Upper lobe of left lung (tissue), 6 donors: ENCODE results near the gene DIAPH3. TPM values are rescaled to one million over a fixed set of nuclear protein-coding genes. Genes with fewer than 3 reads are reported as not detected.

Experiments
- ATAC-seq, 2 donors: fragments of 200-7000 bp; cut with Tn5 transposase; one replicate each; pipeline ENCODE4 v1.9.1; 2022; ENCODE audit warnings: mild to moderate bottlenecking in 2 of 2, moderate library complexity in 2 of 2; ENCODE audit not compliant: low FRiP score in 2 of 2
- DNase-seq, 2 donors: peaks; one replicate each; pipeline ENCODE4 v3.0.0-alpha.2; 2019 to 2020
- H3K27ac ChIP-seq, 4 donors: fragments of 200-600 bp; sonication (generic); one replicate each; pipeline ENCODE4 v1.5.1; 2016 to 2019
- H3K27me3 ChIP-seq, 4 donors: fragments of 200-600 bp; sonication (generic); one replicate each; pipeline ENCODE4 v1.5.1; 2017 to 2019
- H3K36me3 ChIP-seq, 4 donors: fragments of 200-600 bp; sonication (generic); one replicate each; pipeline ENCODE4 v1.5.1; 2016 to 2019
- H3K4me1 ChIP-seq, 4 donors: fragments of 200-600 bp; sonication (generic); one replicate each; pipeline ENCODE4 v1.5.1; 2018 to 2019
- H3K4me3 ChIP-seq, 4 donors: fragments of 200-600 bp; sonication (generic); one replicate each; pipeline ENCODE4 v1.5.1; 2017 to 2019; ENCODE audit warnings: mild to moderate bottlenecking in 2 of 4, moderate library complexity in 1 of 4
- H3K9me3 ChIP-seq, 4 donors: fragments of 200-600 bp; sonication (generic); one replicate each; pipeline ENCODE4 v1.5.1; 2018 to 2019
- EP300 ChIP-seq, 4 donors: sonication (generic); formaldehyde crosslinking; IDR thresholded peaks; one replicate each; pipeline ENCODE4 v1.5.1; 2017; ENCODE audit warnings: antibody characterized with exemption in 4 of 4, control low read depth in 2 of 4
- POLR2A ChIP-seq, 4 donors: fragments of 450-650 bp; IDR thresholded peaks; one replicate each; pipeline ENCODE4 v1.5.1; 2016 to 2017; ENCODE audit warnings: antibody characterized with exemption in 4 of 4, mild to moderate bottlenecking in 2 of 4
- POLR2AphosphoS5 ChIP-seq, 2 donors: sonication (generic); formaldehyde crosslinking; IDR thresholded peaks; one replicate each; pipeline ENCODE4 v1.5.1; 2017; ENCODE audit warnings: antibody characterized with exemption in 2 of 2
- WGBS, 2 donors: methylation state at CpG; one replicate each; pipeline ENCODE4 v1.1.5; 2017 to 2018; 5-methylcytosine and 5-hydroxymethylcytosine counted together
- total RNA-seq, 6 donors: library from RNA; depleted of rRNA in 4 of 6; stranded (reverse); fragments of >200 nt in 4 of 6; gene quantifications; one replicate each; pipeline versions ENCODE4 v1.1.0 to v1.2.1, GENCODE V29; 2016 to 2021
- TF ChIP-seq, protein P1 (sequence below), 6 experiments: fragments of 450-650 bp in 4 of 6; fragments of 200-600 bp in 2 of 6; sonication (generic) in 2 of 6; IDR thresholded peaks; one replicate each; pipeline ENCODE4 v1.5.1; 2016 to 2019; ENCODE audit warnings: antibody characterized with exemption in 6 of 6
- donor health status: DM: no; HTN: no; CAD: no; lungs with moderate emphysema.
- donor health status: DM: no; HTN: yes; CAD: no; lungs with severe emphysema.

Gene DIAPH3
- total RNA-seq, 6 donors from 2014 or later = 2.8 to 6.3 (median 5.4) TPM

GRCh38 chr13:60175571-60175970 lies 11.8 kb upstream of the DIAPH3 start:
- H3K27me3 ChIP-seq = no peaks in the 10 kb centered on the region

DNA sequence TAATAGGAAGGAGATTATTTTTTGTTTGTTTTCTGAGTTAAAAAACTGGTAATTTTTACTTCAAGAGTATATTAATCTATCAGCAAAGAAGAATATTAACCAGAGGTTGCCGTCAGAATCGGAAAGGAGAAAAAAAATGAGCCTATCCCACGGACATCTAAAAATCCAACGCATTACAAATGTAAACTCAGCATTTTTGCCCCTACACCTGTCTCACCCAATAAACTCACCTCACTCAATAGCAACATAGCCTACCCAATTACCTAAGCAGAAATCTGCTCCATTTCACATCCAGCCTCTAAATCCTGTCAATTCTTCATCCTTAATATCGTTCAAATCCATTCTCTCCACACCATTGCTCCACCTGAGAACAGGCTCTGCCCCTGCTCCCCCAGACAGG lies 10.4 kb upstream of the DIAPH3 start:
- TF ChIP-seq POLR2A (IDR thresholded peaks at IDR 0.05) (no peak), EP300 (IDR thresholded peaks at IDR 0.05) (no peak), POLR2AphosphoS5 (IDR thresholded peaks at IDR 0.05) (no peak)
- TF ChIP-seq, protein P1, sequence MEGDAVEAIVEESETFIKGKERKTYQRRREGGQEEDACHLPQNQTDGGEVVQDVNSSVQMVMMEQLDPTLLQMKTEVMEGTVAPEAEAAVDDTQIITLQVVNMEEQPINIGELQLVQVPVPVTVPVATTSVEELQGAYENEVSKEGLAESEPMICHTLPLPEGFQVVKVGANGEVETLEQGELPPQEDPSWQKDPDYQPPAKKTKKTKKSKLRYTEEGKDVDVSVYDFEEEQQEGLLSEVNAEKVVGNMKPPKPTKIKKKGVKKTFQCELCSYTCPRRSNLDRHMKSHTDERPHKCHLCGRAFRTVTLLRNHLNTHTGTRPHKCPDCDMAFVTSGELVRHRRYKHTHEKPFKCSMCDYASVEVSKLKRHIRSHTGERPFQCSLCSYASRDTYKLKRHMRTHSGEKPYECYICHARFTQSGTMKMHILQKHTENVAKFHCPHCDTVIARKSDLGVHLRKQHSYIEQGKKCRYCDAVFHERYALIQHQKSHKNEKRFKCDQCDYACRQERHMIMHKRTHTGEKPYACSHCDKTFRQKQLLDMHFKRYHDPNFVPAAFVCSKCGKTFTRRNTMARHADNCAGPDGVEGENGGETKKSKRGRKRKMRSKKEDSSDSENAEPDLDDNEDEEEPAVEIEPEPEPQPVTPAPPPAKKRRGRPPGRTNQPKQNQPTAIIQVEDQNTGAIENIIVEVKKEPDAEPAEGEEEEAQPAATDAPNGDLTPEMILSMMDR (IDR thresholded peaks at IDR 0.05) = no peak
- H3K27me3 ChIP-seq = no peaks in the 10 kb centered on the region
- H3K4me3 ChIP-seq = no peak overlapping the region
- H3K36me3 ChIP-seq = no peaks in the 10 kb centered on the region
- 83 to 86% methylated on average over 5 of the region's 5 CpGs for WGBS, 2 donors
- DNase-seq = no peak
- ATAC-seq = no peak
- H3K27ac ChIP-seq = no peak overlapping the region
- no peaks in the 10 kb centered on the region for H3K9me3 ChIP-seq
- H3K4me1 ChIP-seq = no peaks in the 10 kb centered on the region

More at GRCh38 chr13:60175571-60175970, 11.8 kb upstream of the DIAPH3 start:
- WGBS, 2 donors = 71 to 72% methylated on average over 5 of the region's 5 CpGs
- Histone ChIP-seq H3K27ac (no peak overlapping the region), H3K4me3 (no peak overlapping the region), H3K4me1 (no peaks in the 10 kb centered on the region), H3K36me3 (no peaks in the 10 kb centered on the region), H3K9me3 (no peaks in the 10 kb centered on the region)
- DNase-seq (no peak), ATAC-seq (no peak)
- TF ChIP-seq, protein P1 (IDR thresholded peaks at IDR 0.05) = no peak
- TF ChIP-seq POLR2A (IDR thresholded peaks at IDR 0.05) = no peak
- TF ChIP-seq POLR2AphosphoS5 (IDR thresholded peaks at IDR 0.05) = no peak
- TF ChIP-seq EP300 (IDR thresholded peaks at IDR 0.05) = no peak

DNA sequence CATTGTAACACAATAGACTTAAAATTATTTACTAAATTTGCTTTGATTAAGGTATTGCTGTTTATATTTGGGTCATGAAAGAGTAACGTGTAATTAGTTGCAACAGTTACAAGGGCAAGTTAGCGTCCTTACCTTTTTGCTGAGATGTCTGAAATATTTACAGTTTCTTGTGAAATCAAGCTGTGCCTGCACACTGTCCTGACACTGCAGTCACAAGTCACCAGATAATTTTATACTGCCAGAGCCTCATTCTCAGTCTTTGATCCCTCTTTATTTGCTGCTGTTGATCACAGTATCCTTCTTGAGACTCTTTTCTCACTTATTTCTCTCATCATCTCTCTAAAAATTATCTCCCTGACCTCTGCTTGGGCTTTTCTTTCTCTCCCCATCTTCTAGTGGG lies 8.4 kb upstream of the DIAPH3 start:
- Histone ChIP-seq H3K27ac (no peak overlapping the region), H3K9me3 (no peaks in the 10 kb centered on the region), H3K27me3 (no peaks in the 10 kb centered on the region), H3K36me3 (no peaks in the 10 kb centered on the region), H3K4me1 (no peaks in the 10 kb centered on the region), H3K4me3 (no peak overlapping the region)
- WGBS, 2 donors = 64 to 66% methylated on average over 2 of the region's 2 CpGs
- no peak for DNase-seq
- TF ChIP-seq, protein P1 (IDR thresholded peaks at IDR 0.05) = no peak
- TF ChIP-seq EP300 (IDR thresholded peaks at IDR 0.05) = no peak
- TF ChIP-seq POLR2A (IDR thresholded peaks at IDR 0.05) = no peak
- no peak for TF ChIP-seq POLR2AphosphoS5 (IDR thresholded peaks at IDR 0.05)
- no peak for ATAC-seq

- Histone ChIP-seq H3K4me3 (no peak overlapping the region), H3K36me3 (no peaks in the 10 kb centered on the region), H3K27ac (no peak overlapping the region), H3K27me3 (no peaks in the 10 kb centered on the region), H3K4me1 (peaks cover 0 to 4% (median 2%) of the 10 kb centered on the region in 4 donors), H3K9me3 (no peaks in the 10 kb centered on the region)
- DNase-seq = no peak
- ATAC-seq = no peak
- TF ChIP-seq POLR2AphosphoS5 (IDR thresholded peaks at IDR 0.05) (no peak), POLR2A (IDR thresholded peaks at IDR 0.05) (no peak), EP300 (IDR thresholded peaks at IDR 0.05) (no peak)
- TF ChIP-seq, protein P1 (IDR thresholded peaks at IDR 0.05) = no peak
- WGBS, 2 donors = 79 to 84% methylated on average over 3 of the region's 3 CpGs
Measured at GRCh38 chr13:60170414-60170813, 6.7 kb upstream of the DIAPH3 start.

GRCh38 chr13:60169239-60170031 lies 5.7 kb upstream of the DIAPH3 start:
- H3K9me3 ChIP-seq = no peaks in the 10 kb centered on the region
- WGBS, 2 donors = 87 to 95% methylated on average over 3 of the region's 3 CpGs
- H3K36me3 ChIP-seq = no peaks in the 10 kb centered on the region
- ATAC-seq (no peak), DNase-seq (no peak)
- TF ChIP-seq EP300 (IDR thresholded peaks at IDR 0.05) = no peak
- TF ChIP-seq POLR2AphosphoS5 (IDR thresholded peaks at IDR 0.05) = no peak
- no peak for TF ChIP-seq POLR2A (IDR thresholded peaks at IDR 0.05)
- TF ChIP-seq, protein P1 (IDR thresholded peaks at IDR 0.05) = no peak
- no peak overlapping the region for H3K27ac ChIP-seq
- H3K4me1 ChIP-seq = peaks cover 5 to 10% (median 8%) of the 10 kb centered on the region in 4 donors
- no peaks in the 10 kb centered on the region for H3K27me3 ChIP-seq
- H3K4me3 ChIP-seq = no peak overlapping the region
